Measurements from ENCODE around the gene SH3GL3.

The SH3GL3 gene

GRCh38 chr15:83657549-83657948 lies 210.4 kb downstream of the SH3GL3 start:
- Histone ChIP-seq H3K27me3 (ENCODE audit: control insufficient read depth, insufficient read depth, low read length) (peaks cover 14% of the 10 kb centered on the region), H3K36me3 (ENCODE audit: control insufficient read depth, insufficient read depth, low read length) (no peaks in the 10 kb centered on the region), H3K9me3 (ENCODE audit: control insufficient read depth, insufficient read depth, low read length) (no peaks in the 10 kb centered on the region), H3K4me3 (ENCODE audit: low read length) (no peak overlapping the region), H3K27ac (ENCODE audit: low read length) (no peak overlapping the region), H3K4me1 (ENCODE audit: control insufficient read depth, insufficient read depth, low read length) (peaks cover 1% of the 10 kb centered on the region; the same call in 1 of the 2 replicates)
- no CpG with 5 or more reads among the region's 4 CpGs for WGBS (ENCODE audit: insufficient coverage, insufficient read length)
- DNase-seq (ENCODE audit: low read depth, low spot score): peak; percentile 33

GRCh38 chr15:83658430-83659416 lies 211.6 kb downstream of the SH3GL3 start:
- no peaks in the 10 kb centered on the region for H3K9me3 ChIP-seq (ENCODE audit: control insufficient read depth, insufficient read depth, low read length)
- no peak overlapping the region for H3K27ac ChIP-seq (ENCODE audit: low read length)
- H3K27me3 ChIP-seq (ENCODE audit: control insufficient read depth, insufficient read depth, low read length): peaks cover 8% of the 10 kb centered on the region
- no peaks in the 10 kb centered on the region for H3K36me3 ChIP-seq (ENCODE audit: control insufficient read depth, insufficient read depth, low read length)
- H3K4me3 ChIP-seq (ENCODE audit: low read length): no peak overlapping the region
- H3K4me1 ChIP-seq (ENCODE audit: control insufficient read depth, insufficient read depth, low read length): no peaks in the 10 kb centered on the region
- no CpG with 5 or more reads among the region's 10 CpGs for WGBS (ENCODE audit: insufficient coverage, insufficient read length)
- no peak for DNase-seq (ENCODE audit: low read depth, low spot score)

- no peaks in the 10 kb centered on the region for H3K36me3 ChIP-seq (ENCODE audit: control insufficient read depth, insufficient read depth, low read length)
- no peak for DNase-seq (ENCODE audit: low read depth, low spot score)
- H3K4me3 ChIP-seq (ENCODE audit: low read length): no peak overlapping the region
- H3K27me3 ChIP-seq (ENCODE audit: control insufficient read depth, insufficient read depth, low read length): peaks cover 8% of the 10 kb centered on the region
- H3K9me3 ChIP-seq (ENCODE audit: control insufficient read depth, insufficient read depth, low read length): no peaks in the 10 kb centered on the region
- no CpG with 5 or more reads among the region's 1 CpG for WGBS (ENCODE audit: insufficient coverage, insufficient read length)
- H3K27ac ChIP-seq (ENCODE audit: low read length): no peak overlapping the region
- no peaks in the 10 kb centered on the region for H3K4me1 ChIP-seq (ENCODE audit: control insufficient read depth, insufficient read depth, low read length)
These were observed 212.3 kb downstream of the SH3GL3 start for GRCh38 chr15:83659417-83659812.

- WGBS (ENCODE audit: insufficient coverage, insufficient read length): no CpG with 5 or more reads among the region's 3 CpGs
- H3K27me3 ChIP-seq (ENCODE audit: control insufficient read depth, insufficient read depth, low read length): no peaks in the 10 kb centered on the region
- no peaks in the 10 kb centered on the region for H3K4me1 ChIP-seq (ENCODE audit: control insufficient read depth, insufficient read depth, low read length)
- no peaks in the 10 kb centered on the region for H3K36me3 ChIP-seq (ENCODE audit: control insufficient read depth, insufficient read depth, low read length)
- no peak overlapping the region for H3K4me3 ChIP-seq (ENCODE audit: low read length)
- H3K27ac ChIP-seq (ENCODE audit: low read length): no peak overlapping the region
- no peaks in the 10 kb centered on the region for H3K9me3 ChIP-seq (ENCODE audit: control insufficient read depth, insufficient read depth, low read length)
- DNase-seq (ENCODE audit: low read depth, low spot score): no peak
These were observed 218.3 kb downstream of the SH3GL3 start for GRCh38 chr15:83665480-83665879.

Data from iPS DF 6.9 (cell line).